ENCODE measurements around the gene WIPF3.

WIPF3 gene

DNA sequence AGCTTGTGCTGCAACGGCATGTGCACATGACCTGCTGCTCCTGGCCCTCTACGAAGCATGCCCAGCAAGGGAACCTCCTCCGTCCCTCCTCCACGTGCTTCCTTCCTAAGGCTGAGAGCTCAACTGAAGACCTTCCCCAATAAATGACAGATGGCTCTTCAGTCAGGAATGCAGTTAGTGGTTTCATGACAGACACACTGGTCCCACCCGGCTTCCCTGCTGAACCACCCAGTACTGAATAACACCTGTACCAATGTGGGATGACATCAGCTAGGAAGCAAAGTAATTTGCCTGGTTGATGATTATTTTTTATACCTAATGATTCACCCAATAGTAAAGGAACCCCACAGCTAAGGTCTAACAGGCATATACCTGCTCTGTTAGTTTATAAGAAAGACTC, 114.2 kb downstream of the WIPF3 start:
- H3K9me2 ChIP-seq (replicated peaks; ENCODE audit: control insufficient read depth, low read length), result no peaks in the 10 kb centered on the region
- no peak overlapping the region for H3K4me2 ChIP-seq (ENCODE audit: low read length)
- H3K9me3 ChIP-seq (ENCODE audit: control insufficient read depth, insufficient read depth, low read length), result no peaks in the 10 kb centered on the region
- H3K79me2 ChIP-seq (ENCODE audit: control insufficient read depth, low read length), result no peaks in the 10 kb centered on the region
- H3K27me3 ChIP-seq (ENCODE audit: control insufficient read depth, low read length), result no peaks in the 10 kb centered on the region
- TF ChIP-seq CTCF (IDR thresholded peaks at IDR 0.05; ENCODE audit: low read depth, low read length, poor library complexity, severe bottlenecking) (no peak), EZH2phosphoT487 (IDR thresholded peaks at IDR 0.05; ENCODE audit: borderline replicate concordance, low read length) (no peak)
- peaks cover 2% of the 10 kb centered on the region; the same call in 1 of the 2 replicates for H3F3A ChIP-seq (ENCODE audit: control insufficient read depth, insufficient read depth)
- H3K4me3 ChIP-seq (ENCODE audit: low read length), result no peak overlapping the region
- 0 out of 2 replicates have a peak, but pooled peaks cover 4% of the 10 kb centered on the region for H4K20me1 ChIP-seq (ENCODE audit: control insufficient read depth, insufficient read depth, low read depth, low read length)
- H3K27ac ChIP-seq (ENCODE audit: low read depth, low read length), result no peak overlapping the region
- no peaks in the 10 kb centered on the region for H3K4me1 ChIP-seq (ENCODE audit: control insufficient read depth, low read length)
- H3K36me3 ChIP-seq (ENCODE audit: control insufficient read depth, low read length), result peaks cover 29% of the 10 kb centered on the region

GRCh38 chr7:29921404-29922010, 115.2 kb downstream of the WIPF3 start:
- H3K27me3 ChIP-seq (ENCODE audit: control insufficient read depth, low read length), result no peaks in the 10 kb centered on the region
- no peak overlapping the region for H3K4me3 ChIP-seq (ENCODE audit: low read length)
- H3K4me2 ChIP-seq (ENCODE audit: low read length), result no peak overlapping the region
- H4K20me1 ChIP-seq (ENCODE audit: control insufficient read depth, insufficient read depth, low read depth, low read length), result 0 out of 2 replicates have a peak, but pooled peaks cover 4% of the 10 kb centered on the region
- H3K9me3 ChIP-seq (ENCODE audit: control insufficient read depth, insufficient read depth, low read length), result no peaks in the 10 kb centered on the region
- H3K9me2 ChIP-seq (replicated peaks; ENCODE audit: control insufficient read depth, low read length), result no peaks in the 10 kb centered on the region
- H3F3A ChIP-seq (ENCODE audit: control insufficient read depth, insufficient read depth), result peaks cover 2% of the 10 kb centered on the region; the same call in 1 of the 2 replicates
- H3K27ac ChIP-seq (ENCODE audit: low read depth, low read length), result no peak overlapping the region
- no peaks in the 10 kb centered on the region for H3K79me2 ChIP-seq (ENCODE audit: control insufficient read depth, low read length)
- H3K36me3 ChIP-seq (ENCODE audit: control insufficient read depth, low read length), result peaks cover 29% of the 10 kb centered on the region
- no peaks in the 10 kb centered on the region for H3K4me1 ChIP-seq (ENCODE audit: control insufficient read depth, low read length)
- TF ChIP-seq EZH2phosphoT487 (IDR thresholded peaks at IDR 0.05; ENCODE audit: borderline replicate concordance, low read length) (no peak), CTCF (IDR thresholded peaks at IDR 0.05; ENCODE audit: low read depth, low read length, poor library complexity, severe bottlenecking) (peak; percentile 99)

GRCh38 chr7:29922921-29923700, 116.8 kb downstream of the WIPF3 start:
- Histone ChIP-seq H3K4me3 (ENCODE audit: low read length) (no peak overlapping the region), H3K9me2 (replicated peaks; ENCODE audit: control insufficient read depth, low read length) (no peaks in the 10 kb centered on the region), H3K79me2 (ENCODE audit: control insufficient read depth, low read length) (no peaks in the 10 kb centered on the region), H3F3A (ENCODE audit: control insufficient read depth, insufficient read depth) (peaks cover 2% of the 10 kb centered on the region; the same call in 1 of the 2 replicates), H3K27ac (ENCODE audit: low read depth, low read length) (no peak overlapping the region), H4K20me1 (ENCODE audit: control insufficient read depth, insufficient read depth, low read depth, low read length) (0 out of 2 replicates have a peak, but pooled peaks cover 4% of the 10 kb centered on the region), H3K4me2 (ENCODE audit: low read length) (no peak overlapping the region), H3K9me3 (ENCODE audit: control insufficient read depth, insufficient read depth, low read length) (no peaks in the 10 kb centered on the region), H3K4me1 (ENCODE audit: control insufficient read depth, low read length) (no peaks in the 10 kb centered on the region), H3K27me3 (ENCODE audit: control insufficient read depth, low read length) (no peaks in the 10 kb centered on the region), H3K36me3 (ENCODE audit: control insufficient read depth, low read length) (peaks cover 29% of the 10 kb centered on the region)
- no peak for TF ChIP-seq EZH2phosphoT487 (IDR thresholded peaks at IDR 0.05; ENCODE audit: borderline replicate concordance, low read length)

DNA sequence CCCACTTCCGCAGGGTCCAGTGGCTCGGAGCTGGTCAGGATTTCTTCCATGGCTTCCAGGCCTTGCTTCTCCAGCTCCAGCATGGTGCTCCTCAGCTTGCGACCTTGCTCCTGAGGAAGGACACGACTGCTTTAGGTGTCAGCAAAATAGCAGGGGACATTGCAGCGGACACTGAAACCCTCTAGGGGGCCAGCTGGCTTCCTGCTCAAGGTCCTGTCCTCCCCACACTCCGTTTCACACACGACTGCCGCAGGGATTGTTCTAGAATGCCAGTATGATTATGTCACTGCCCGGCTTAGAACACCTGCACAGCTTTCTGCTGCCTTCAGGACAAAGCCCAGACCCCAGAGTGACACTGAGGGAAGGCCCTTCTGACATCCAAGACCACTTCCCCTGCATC, 117.7 kb downstream of the WIPF3 start:
- peaks cover 29% of the 10 kb centered on the region for H3K36me3 ChIP-seq (ENCODE audit: control insufficient read depth, low read length)
- peaks cover 2% of the 10 kb centered on the region; the same call in 1 of the 2 replicates for H3F3A ChIP-seq (ENCODE audit: control insufficient read depth, insufficient read depth)
- TF ChIP-seq CTCF (IDR thresholded peaks at IDR 0.05; ENCODE audit: low read depth, low read length, poor library complexity, severe bottlenecking) (no peak), EZH2phosphoT487 (IDR thresholded peaks at IDR 0.05; ENCODE audit: borderline replicate concordance, low read length) (no peak)
- H3K4me3 ChIP-seq (ENCODE audit: low read length), result no peak overlapping the region
- no peaks in the 10 kb centered on the region for H3K79me2 ChIP-seq (ENCODE audit: control insufficient read depth, low read length)
- no peaks in the 10 kb centered on the region for H3K4me1 ChIP-seq (ENCODE audit: control insufficient read depth, low read length)
- no peak overlapping the region for H3K4me2 ChIP-seq (ENCODE audit: low read length)
- H3K9me3 ChIP-seq (ENCODE audit: control insufficient read depth, insufficient read depth, low read length), result no peaks in the 10 kb centered on the region
- H4K20me1 ChIP-seq (ENCODE audit: control insufficient read depth, insufficient read depth, low read depth, low read length), result no peaks in the 10 kb centered on the region
- H3K9me2 ChIP-seq (replicated peaks; ENCODE audit: control insufficient read depth, low read length), result no peaks in the 10 kb centered on the region
- no peaks in the 10 kb centered on the region for H3K27me3 ChIP-seq (ENCODE audit: control insufficient read depth, low read length)
- no peak overlapping the region for H3K27ac ChIP-seq (ENCODE audit: low read depth, low read length)
